GM12873 (cell line): ENCODE measurements around the gene RNU6-1.
A peak's percentile ranks its signal among the peaks of the same experiment; 100 is the strongest.

ENCODE experiments used
- CTCF ChIP-seq: IDR thresholded peaks from 2 replicates; pipeline ENCODE4 v1.5.1; 2012; ENCODE audit warnings: low read depth, mild to moderate bottlenecking, moderate library complexity, low read length, control low read depth; ENCODE audit not compliant: insufficient read depth; ENCODE audit errors: missing control alignments

The RNU6-1 gene

DNA sequence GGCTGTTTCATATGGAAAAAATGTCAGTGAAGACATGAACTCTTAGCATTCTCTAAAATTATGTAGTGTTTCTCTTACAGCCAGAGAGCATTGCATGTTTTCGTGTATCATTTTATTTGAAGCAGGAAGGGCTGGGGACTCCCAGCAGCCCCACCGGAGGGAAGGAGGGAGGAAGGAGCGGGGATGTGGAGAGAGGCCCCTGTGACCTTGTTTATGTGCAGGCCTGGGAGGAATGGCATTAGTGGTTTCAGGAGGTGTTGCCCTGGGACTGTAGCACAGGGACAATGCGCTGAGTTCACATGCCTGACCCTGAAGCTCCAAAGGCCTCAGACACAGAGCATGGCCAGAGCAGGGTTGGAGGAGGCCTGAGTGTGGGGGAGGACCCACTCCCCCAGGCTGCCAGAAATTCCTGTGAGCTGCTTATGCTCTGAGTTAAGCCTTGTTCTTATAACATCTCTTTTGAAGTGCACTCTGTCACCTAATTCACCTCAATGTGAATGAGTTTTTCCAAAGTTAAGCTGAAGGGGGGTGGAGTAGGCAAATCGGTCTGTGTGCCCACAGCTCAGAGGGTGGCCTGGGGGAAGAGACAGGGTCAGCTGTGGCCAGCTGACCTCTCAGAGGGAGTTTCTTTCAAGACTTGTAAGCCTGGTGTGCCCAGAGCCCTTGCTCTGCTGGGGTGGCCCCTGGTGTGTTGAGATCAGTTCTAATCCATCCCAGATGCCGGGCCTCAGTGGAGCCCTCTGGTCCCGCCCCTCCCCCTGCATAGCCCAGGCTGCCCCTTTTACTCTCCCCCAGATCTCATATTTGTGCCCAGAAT, 3.9 kb upstream of the RNU6-1 start:
- no peak for TF ChIP-seq CTCF

- TF ChIP-seq CTCF, result no peak
Measured at GRCh38 chr15:67843092-67843501, 3.3 kb upstream of the RNU6-1 start.

GRCh38 chr15:67841513-67841762, 1.6 kb upstream of the RNU6-1 start:
- no peak for TF ChIP-seq CTCF

- peak; percentile 9 for TF ChIP-seq CTCF
Measured at GRCh38 chr15:67840749-67841512, 1.1 kb upstream of the RNU6-1 start.

DNA sequence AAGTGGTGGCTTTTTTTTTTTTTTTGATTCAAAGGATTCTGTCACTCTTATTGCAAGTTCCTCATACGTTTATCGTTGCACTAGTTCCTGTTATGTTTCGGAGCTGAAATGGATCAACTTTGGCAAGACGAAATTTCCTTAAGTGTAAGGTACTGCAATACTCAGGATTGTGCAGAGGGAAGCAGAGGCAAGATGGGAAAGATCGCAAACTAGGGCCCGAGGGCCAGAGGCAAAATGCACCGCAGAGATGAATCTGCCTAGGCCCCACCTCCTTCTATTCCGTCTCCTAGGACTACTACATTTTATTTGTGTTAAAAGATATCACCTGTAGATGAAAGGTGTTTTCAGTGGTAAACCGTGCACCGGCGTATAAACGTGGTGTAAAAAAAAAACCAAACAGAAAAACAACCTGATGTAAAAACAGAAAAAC, 331 bp downstream of the RNU6-1 start:
- TF ChIP-seq CTCF, result no peak

- TF ChIP-seq CTCF, result no peak
Measured at GRCh38 chr15:67838789-67839332, 984 bp downstream of the RNU6-1 start.

DNA sequence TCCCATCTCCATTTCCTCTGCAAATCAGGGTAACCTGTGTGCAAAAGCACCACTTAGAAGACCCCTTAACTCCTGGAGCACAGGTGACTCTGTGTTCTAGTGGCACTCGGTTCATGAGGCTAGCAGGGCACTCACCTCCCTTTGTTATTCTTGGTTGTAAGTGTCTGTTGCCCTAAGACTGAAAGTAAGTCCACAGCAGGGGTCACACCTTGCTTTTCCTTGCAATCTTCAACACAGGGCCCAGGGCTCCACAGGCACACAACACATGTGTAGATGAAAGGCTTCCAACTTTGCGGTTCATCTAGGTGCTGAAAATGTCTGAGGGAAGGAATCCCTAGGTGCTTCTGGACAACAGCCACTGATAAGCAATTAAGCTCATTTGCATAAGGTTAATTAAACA, 2.9 kb downstream of the RNU6-1 start:
- no peak for TF ChIP-seq CTCF
